22Rv1 (cell line): Measurements from ENCODE around the gene CDC20.

Experiments used
- ZFX ChIP-seq: fragments of 450-650 bp; IDR thresholded peaks from 2 replicates; pipeline ENCODE4 v1.6.1; 2017; ENCODE audit warnings: antibody characterized with exemption, borderline replicate concordance
- TF ChIP-seq, protein P1 (sequence below): fragments of 450-650 bp; IDR thresholded peaks from 2 replicates; pipeline ENCODE4 v1.5.1; 2017; ENCODE audit warnings: mild to moderate bottlenecking

DNA sequence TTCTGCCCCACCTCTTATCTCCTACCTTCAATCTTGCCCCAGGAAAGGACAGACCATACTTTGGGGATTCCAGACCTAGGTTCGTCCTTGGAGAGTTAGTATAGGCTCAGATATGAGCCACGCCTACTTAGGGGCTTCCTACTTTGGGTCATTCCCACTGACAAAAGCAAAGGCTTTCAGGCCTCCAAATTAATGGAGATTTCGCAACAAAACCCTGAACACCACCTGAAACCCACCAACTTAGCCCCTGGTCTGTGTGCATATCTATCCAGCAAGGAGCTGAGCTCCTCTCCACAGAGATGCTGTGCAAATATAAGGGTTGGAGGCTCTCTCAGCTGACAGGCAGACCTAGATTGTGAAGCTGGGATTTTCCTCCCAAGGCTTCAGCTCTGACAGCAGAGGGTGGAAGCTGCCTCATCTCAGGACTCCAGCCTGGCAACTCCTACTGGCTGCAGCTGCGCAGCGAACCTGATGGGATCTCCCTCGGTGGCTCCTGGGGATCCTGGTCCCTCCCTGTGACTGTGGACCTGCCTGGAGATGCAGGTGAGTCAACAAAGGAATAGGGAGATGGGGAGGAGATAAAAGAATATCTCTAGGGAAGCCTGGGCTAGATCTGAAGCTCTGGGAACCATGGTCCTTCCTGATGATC lies 19.1 kb upstream of the CDC20 start:
- TF ChIP-seq, protein P1, sequence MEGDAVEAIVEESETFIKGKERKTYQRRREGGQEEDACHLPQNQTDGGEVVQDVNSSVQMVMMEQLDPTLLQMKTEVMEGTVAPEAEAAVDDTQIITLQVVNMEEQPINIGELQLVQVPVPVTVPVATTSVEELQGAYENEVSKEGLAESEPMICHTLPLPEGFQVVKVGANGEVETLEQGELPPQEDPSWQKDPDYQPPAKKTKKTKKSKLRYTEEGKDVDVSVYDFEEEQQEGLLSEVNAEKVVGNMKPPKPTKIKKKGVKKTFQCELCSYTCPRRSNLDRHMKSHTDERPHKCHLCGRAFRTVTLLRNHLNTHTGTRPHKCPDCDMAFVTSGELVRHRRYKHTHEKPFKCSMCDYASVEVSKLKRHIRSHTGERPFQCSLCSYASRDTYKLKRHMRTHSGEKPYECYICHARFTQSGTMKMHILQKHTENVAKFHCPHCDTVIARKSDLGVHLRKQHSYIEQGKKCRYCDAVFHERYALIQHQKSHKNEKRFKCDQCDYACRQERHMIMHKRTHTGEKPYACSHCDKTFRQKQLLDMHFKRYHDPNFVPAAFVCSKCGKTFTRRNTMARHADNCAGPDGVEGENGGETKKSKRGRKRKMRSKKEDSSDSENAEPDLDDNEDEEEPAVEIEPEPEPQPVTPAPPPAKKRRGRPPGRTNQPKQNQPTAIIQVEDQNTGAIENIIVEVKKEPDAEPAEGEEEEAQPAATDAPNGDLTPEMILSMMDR = no peak
- no peak for TF ChIP-seq ZFX
